Vagina (tissue), 2 donors: Measurements from ENCODE around the gene NSMCE3.

Experiments
- POLR2A ChIP-seq, 2 donors: fragments of 450-650 bp; IDR thresholded peaks; one replicate each; pipeline ENCODE4 v1.6.1; 2017; ENCODE audit warnings: antibody characterized with exemption in 2 of 2, mild to moderate bottlenecking in 2 of 2, moderate library complexity in 2 of 2
- POLR2AphosphoS5 ChIP-seq, 2 donors: sonication (generic); formaldehyde crosslinking; IDR thresholded peaks; one replicate each; pipeline ENCODE4 v1.9.0; 2017; ENCODE audit warnings: antibody characterized with exemption in 2 of 2, mild to moderate bottlenecking in 2 of 2, low read depth in 1 of 2; ENCODE audit not compliant: insufficient read depth in 1 of 2
- TF ChIP-seq, protein P1 (sequence below), 3 experiments: fragments of 450-650 bp in 2 of 3; fragments of 200-600 bp in 1 of 3; sonication (generic) in 1 of 3; IDR thresholded peaks; one replicate each; pipeline ENCODE4 v1.5.1; 2017 to 2019; ENCODE audit warnings: antibody characterized with exemption in 3 of 3, mild to moderate bottlenecking in 2 of 3, moderate library complexity in 2 of 3

DNA sequence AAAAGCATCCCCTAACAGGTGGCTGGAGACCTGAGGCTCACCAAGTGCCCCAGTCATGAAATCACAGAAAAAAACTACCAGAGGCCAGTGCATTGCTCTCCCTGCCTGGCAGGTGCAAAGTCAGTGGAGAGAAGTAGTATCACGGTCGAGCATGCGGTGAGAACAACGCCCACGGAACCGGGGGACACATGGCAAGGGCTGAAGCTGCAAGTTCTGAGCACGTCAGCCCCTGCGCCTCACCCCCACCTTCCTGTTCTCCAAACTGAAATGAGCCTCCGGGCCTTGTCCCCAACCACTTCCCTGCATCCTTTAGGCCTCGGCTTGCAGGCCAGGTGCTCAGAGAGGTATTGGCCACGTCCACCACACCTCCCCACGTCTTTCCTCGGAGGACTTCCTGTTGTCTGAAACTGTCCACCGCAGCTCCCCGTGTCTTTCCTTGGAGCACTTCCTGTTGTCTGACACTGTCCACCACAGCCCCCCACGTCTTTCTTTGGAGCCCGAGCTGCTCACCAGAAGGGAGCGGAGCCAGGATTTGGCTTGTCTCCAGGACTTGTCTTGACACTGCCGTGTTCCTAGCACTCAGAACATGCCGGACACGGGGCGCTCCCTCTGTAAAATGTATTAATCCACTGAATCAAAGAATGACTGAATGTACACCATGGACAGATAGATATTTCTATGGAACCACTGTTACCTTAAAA lies 43.9 kb downstream of the NSMCE3 start:
- TF ChIP-seq, protein P1, sequence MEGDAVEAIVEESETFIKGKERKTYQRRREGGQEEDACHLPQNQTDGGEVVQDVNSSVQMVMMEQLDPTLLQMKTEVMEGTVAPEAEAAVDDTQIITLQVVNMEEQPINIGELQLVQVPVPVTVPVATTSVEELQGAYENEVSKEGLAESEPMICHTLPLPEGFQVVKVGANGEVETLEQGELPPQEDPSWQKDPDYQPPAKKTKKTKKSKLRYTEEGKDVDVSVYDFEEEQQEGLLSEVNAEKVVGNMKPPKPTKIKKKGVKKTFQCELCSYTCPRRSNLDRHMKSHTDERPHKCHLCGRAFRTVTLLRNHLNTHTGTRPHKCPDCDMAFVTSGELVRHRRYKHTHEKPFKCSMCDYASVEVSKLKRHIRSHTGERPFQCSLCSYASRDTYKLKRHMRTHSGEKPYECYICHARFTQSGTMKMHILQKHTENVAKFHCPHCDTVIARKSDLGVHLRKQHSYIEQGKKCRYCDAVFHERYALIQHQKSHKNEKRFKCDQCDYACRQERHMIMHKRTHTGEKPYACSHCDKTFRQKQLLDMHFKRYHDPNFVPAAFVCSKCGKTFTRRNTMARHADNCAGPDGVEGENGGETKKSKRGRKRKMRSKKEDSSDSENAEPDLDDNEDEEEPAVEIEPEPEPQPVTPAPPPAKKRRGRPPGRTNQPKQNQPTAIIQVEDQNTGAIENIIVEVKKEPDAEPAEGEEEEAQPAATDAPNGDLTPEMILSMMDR (IDR thresholded peaks at IDR 0.05): no peak
- TF ChIP-seq POLR2AphosphoS5 (IDR thresholded peaks at IDR 0.05; ENCODE audit: insufficient read depth in 1 of 2, low read depth in 1 of 2) (no peak), POLR2A (IDR thresholded peaks at IDR 0.05) (no peak)
